Thymus (tissue), 11 donors: ENCODE data around the gene GRHL1. TPM values are rescaled to one million over a fixed set of nuclear protein-coding genes. Genes with fewer than 3 reads are reported as not detected.

Source experiments
- DNase-seq, 9 donors: peaks; one replicate each; pipeline ENCODE4 v3.0.0-alpha.2; 2013; ENCODE audit warnings: low spot score in 9 of 9, low read depth in 6 of 9, missing footprints in 1 of 9
- H3K27ac ChIP-seq, 2 donors: one replicate each; pipeline ENCODE4 v1.5.1; 2013; ENCODE audit warnings: control low read depth in 1 of 2, low read depth in 1 of 2, low read length in 1 of 2, mild to moderate bottlenecking in 1 of 2, moderate library complexity in 1 of 2
- H3K27me3 ChIP-seq, 2 donors: one replicate each; pipeline ENCODE4 v1.5.1; 2013; ENCODE audit warnings: low read length in 1 of 2; ENCODE audit not compliant: control insufficient read depth in 2 of 2, insufficient read depth in 1 of 2
- H3K36me3 ChIP-seq, 2 donors: one replicate each; pipeline ENCODE4 v1.5.1; 2013; ENCODE audit warnings: low read length in 1 of 2, mild to moderate bottlenecking in 1 of 2, moderate library complexity in 1 of 2; ENCODE audit not compliant: control insufficient read depth in 2 of 2, insufficient read depth in 2 of 2
- H3K4me1 ChIP-seq, 2 donors: one replicate each; pipeline ENCODE4 v1.5.1; 2013; ENCODE audit warnings: low read length in 2 of 2; ENCODE audit not compliant: control insufficient read depth in 2 of 2, insufficient read depth in 2 of 2
- H3K4me3 ChIP-seq, 2 donors: one replicate each; pipeline ENCODE4 v1.5.1; 2013; ENCODE audit warnings: low read length in 2 of 2, control low read depth in 1 of 2, mild to moderate bottlenecking in 1 of 2
- H3K9me3 ChIP-seq, 2 donors: one replicate each; pipeline ENCODE4 v1.5.1; 2013; ENCODE audit warnings: low read length in 1 of 2, mild to moderate bottlenecking in 1 of 2; ENCODE audit not compliant: control insufficient read depth in 2 of 2, insufficient read depth in 1 of 2
- WGBS: extraction: QIAGEN DNeasy Blood & Tissue Kit; methylation state at CpG from one replicate; pipeline ENCODE4 v1.1.7; 2013; 5-methylcytosine and 5-hydroxymethylcytosine counted together
- polyA plus RNA-seq: library from polyadenylated mRNA; stranded (reverse); fragments of 200-250 nt; gene quantifications from one replicate; pipeline ENCODE4 v1.2.3, GENCODE V29; 2013
- total RNA-seq: library from RNA; stranded (reverse); fragments of 120-200 nt; gene quantifications from one replicate; pipeline ENCODE4 v1.2.4, GENCODE V29; 2013
- donor health status: healthy.

The GRHL1 gene
- total and polyA plus RNA-seq, 2 donors, result 1.2 to 7.9 TPM

DNA sequence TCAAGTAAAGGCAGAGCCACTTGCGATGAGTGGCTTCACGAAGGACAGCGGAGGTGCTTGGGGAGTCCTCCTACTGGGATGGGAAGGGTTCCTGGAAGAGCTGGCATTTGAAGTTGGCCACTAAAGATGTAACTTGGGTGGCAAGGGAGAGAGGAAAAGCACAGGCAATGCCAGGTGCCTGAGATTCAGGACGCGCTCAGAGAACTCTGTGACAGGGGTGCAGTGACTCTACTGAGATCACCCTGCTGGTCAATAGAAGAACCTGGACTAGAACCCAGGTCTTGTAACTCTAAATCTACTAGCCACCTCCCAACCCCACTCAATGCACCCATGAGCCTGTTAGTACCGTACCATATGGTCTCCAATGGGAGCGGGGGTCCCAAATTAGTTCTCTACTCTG lies 5.4 kb upstream of the GRHL1 start:
- no peak for DNase-seq
- H3K4me1 ChIP-seq, result peaks cover 4% of the 10 kb centered on the region in 2 donors
- no peak overlapping the region for H3K4me3 ChIP-seq
- no peak overlapping the region for H3K27ac ChIP-seq
- H3K27me3 ChIP-seq, result peaks cover 13 to 34% of the 10 kb centered on the region in 2 donors
- H3K9me3 ChIP-seq, result no peaks in the 10 kb centered on the region
- no peaks in the 10 kb centered on the region for H3K36me3 ChIP-seq
- WGBS, result 91% methylated on average over 7 of the region's 7 CpGs

DNA sequence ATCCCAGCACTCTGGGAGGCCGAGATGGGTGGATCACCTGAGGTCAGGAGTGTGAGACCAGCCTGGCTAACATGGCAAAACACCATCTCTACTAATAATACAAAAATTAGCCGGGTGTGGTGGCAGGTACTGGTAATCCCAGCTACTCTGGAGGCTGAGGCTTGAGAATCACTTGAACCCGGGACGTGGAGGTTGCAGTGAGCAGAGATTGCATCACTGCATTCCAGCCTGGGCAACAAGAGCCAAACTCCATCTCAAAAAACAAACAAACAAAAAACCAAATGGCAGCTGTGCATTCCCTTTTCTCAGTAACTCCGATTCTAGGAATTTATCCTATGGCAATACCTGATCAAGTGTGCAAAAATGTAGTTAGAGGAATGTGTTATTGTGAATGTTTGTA lies 4.7 kb upstream of the GRHL1 start:
- 94% methylated on average over 5 of the region's 5 CpGs for WGBS
- Histone ChIP-seq H3K27me3 (peaks cover 14 to 36% of the 10 kb centered on the region in 2 donors), H3K27ac (no peak overlapping the region), H3K36me3 (no peaks in the 10 kb centered on the region), H3K9me3 (no peaks in the 10 kb centered on the region), H3K4me3 (no peak overlapping the region), H3K4me1 (peaks cover 4% of the 10 kb centered on the region in 2 donors)
- DNase-seq, result no peak

DNA sequence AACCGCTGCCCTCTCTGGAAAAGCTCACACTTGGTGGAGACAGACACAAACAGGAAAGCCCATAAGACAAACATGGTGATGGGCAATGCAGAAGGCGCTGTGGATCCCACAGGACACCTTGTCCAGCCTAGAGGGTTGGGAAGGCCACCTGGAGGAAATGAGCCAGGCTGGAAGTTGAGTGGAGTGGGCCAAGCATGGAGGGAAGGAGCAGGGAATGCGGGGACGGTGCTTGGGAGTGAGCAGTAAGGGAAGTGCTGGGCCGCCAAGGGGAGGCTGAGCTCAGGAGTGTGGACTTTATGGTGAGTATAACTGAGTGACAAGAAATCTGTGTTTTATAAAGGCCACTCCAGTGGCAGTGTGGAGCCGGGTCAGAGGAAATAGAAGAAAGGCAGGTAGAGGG lies 2.8 kb upstream of the GRHL1 start:
- DNase-seq, result no peak
- Histone ChIP-seq H3K4me3 (no peak overlapping the region), H3K27ac (no peak overlapping the region), H3K36me3 (no peaks in the 10 kb centered on the region), H3K9me3 (no peaks in the 10 kb centered on the region), H3K27me3 (peaks cover 31 to 55% of the 10 kb centered on the region in 2 donors), H3K4me1 (peaks cover 8% of the 10 kb centered on the region in 2 donors)
- WGBS, result 94% methylated on average over 6 of the region's 6 CpGs

DNA sequence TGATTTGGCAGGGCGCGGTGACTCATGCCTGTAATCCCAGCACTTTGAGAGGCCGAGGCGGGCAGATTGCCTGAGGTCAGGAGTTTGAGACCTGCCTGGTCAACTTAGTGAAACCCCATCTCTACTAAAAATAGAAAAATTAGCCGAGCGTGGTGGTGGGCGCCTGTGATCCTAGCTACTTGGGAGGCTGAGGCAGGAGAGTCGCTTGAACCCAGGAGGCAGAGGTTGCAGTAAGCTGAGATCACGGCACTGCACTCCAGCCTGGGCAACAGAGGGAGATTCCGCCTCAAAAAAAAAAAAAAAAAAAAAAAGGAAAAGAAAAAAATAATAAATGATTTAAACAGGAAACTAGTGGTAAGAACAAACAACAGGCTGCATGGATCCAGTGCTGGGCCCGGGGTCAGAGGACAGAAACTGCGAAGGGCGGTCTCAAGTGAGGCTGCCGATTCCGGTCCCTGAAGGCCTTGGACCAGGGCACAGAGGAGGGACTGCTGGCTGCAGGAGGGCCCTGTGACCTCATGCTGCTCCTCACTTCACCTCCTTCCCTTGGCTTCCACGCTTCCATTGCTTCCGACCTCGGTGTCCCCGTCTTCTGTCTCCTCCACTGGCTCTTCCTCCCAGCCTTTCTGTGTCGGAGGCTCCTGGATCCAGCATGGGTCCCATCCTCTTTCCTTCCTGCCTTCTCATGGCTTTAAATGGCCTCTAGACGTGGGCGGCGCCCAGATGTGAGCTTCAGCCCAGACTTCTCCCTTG lies 2.1 kb upstream of the GRHL1 start:
- H3K4me1 ChIP-seq, result peaks cover 8% of the 10 kb centered on the region in 2 donors
- no peak overlapping the region for H3K27ac ChIP-seq
- H3K36me3 ChIP-seq, result no peaks in the 10 kb centered on the region
- no peak overlapping the region for H3K4me3 ChIP-seq
- peaks cover 35 to 61% of the 10 kb centered on the region in 2 donors for H3K27me3 ChIP-seq
- no peaks in the 10 kb centered on the region for H3K9me3 ChIP-seq
- no peak for DNase-seq
- WGBS, result 94% methylated on average over 23 of the region's 23 CpGs

DNA sequence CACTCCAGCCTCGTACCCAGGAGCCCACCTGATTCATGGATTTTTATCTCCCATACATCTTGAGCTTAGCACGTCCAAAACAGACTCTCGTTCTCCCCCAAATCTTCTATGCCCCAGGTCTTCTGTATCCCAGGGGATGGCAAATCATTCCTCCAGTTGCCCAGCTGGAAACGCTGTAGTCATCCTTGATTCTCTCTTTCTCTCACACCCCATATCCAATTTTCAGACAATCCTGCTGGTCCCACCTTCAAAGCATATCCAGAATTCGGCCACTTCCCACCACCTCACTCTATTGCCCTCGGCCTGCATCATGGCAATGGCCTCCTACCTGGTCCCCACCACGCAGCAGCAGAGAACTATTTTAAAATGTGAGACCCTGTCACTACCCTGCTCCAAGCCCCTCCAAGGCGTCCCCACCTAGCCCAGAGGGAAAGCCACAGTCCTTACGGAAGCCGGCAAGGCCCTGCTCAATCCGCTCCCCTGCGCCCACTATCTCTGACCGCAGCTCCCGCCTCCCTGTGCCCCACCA lies 1.4 kb upstream of the GRHL1 start:
- no peak for DNase-seq

DNA sequence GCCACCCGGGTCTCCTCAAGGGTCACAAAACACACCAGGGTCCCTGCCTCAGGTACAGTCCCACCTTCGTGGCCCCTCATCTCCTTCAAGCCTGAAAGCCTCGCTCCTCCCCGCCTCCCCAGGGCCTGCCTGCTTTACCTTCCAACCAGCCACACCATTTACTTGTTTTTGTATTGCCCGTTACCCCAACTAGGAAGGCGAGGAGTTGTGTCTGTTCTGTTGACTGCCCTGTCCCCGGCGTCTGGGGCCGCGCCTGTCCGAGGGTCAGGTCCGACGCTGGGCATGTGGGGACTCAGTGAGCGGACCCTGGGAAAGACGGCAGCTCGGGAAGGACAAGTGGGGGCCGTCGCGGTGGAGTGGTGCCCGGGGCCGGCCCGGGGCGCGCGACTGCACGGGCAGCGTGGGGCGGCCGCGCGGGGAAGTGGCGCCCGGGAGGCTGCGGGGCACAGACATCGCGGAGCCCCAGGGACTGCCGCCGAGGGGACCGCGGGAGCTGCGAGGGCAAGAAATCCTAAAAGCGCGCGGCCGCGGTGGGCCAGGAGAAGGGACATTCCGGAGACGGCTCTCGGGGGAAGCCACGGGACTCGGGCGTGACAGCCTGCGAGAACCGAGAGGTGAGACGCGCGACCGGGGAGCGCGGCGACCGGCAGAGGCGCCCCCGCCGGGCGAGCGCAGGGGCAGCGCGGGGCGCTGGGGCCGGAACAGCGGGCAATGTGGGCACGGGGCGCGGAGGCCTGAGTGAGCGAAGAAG lies 797 bp upstream of the GRHL1 start:
- no peaks in the 10 kb centered on the region for H3K9me3 ChIP-seq
- H3K4me1 ChIP-seq, result peaks cover 8% of the 10 kb centered on the region in 2 donors
- peak in 5 of 9 donors; percentile 4 to 57 (median 26) for DNase-seq
- H3K27me3 ChIP-seq, result peaks cover 38 to 67% of the 10 kb centered on the region in 2 donors
- peak overlapping the region in 1 of 2 donors; percentile 37 for H3K27ac ChIP-seq
- 10% methylated on average over 76 of the region's 76 CpGs for WGBS
- H3K36me3 ChIP-seq, result no peaks in the 10 kb centered on the region
- H3K4me3 ChIP-seq, result peak overlapping the region; percentile 32 to 87

More for the DNA sequence above, 1.4 kb upstream of the GRHL1 start:
- H3K4me3 ChIP-seq, result no peak overlapping the region
- H3K27ac ChIP-seq, result no peak overlapping the region
- no peaks in the 10 kb centered on the region for H3K36me3 ChIP-seq
- H3K9me3 ChIP-seq, result no peaks in the 10 kb centered on the region
- peaks cover 38 to 67% of the 10 kb centered on the region in 2 donors for H3K27me3 ChIP-seq
- peaks cover 8% of the 10 kb centered on the region in 2 donors for H3K4me1 ChIP-seq
- WGBS, result 97% methylated on average over 14 of the region's 14 CpGs

DNA sequence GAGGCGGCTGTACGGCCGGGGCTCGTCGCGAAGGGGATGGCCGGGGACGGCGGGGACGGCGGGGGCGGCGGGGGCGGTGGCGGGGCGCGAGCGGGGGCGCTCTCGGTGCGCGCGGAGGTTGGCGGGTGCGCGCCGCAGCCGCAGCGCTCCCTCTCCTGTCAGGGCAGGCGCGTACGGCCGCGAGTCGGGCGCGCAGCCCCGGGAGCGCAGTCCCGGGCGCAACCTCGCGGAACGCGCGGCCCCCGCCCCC lies 296 bp upstream of the GRHL1 start:
- WGBS, result under 1% methylated on average over 46 of the region's 47 CpGs

DNA sequence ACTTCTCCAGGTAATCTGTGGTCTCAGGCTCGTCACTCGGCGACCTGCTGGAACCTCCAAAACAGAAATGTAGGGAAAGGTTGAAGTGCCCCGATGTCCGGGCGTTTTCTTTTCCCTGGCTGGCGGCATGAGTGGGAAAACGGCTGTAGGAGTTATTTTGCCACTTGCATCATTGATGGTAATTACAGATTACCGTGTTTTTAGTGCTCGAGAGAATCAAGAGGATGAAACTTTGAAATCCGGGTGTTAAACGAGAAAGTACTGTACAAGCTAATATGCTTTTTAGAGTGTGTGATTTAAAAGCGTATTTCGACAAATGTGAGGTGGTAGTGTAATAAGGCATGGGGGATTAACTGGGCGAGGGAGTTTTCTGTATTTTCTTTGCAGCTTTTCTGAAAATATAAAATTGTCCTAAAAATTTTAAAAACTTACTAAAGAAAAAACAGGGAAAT lies 819 bp downstream of the GRHL1 start:
- Histone ChIP-seq H3K4me3 (peak overlapping the region in 1 of 2 donors; percentile 87), H3K9me3 (no peaks in the 10 kb centered on the region), H3K27ac (no peak overlapping the region), H3K27me3 (peaks cover 38 to 62% of the 10 kb centered on the region in 2 donors), H3K4me1 (peaks cover 8% of the 10 kb centered on the region in 2 donors), H3K36me3 (no peaks in the 10 kb centered on the region)
- 24% methylated on average over 15 of the region's 15 CpGs for WGBS
- DNase-seq, result no peak

More for the DNA sequence above, 296 bp upstream of the GRHL1 start:
- no peaks in the 10 kb centered on the region for H3K36me3 ChIP-seq
- H3K27me3 ChIP-seq, result peaks cover 38 to 67% of the 10 kb centered on the region in 2 donors
- H3K9me3 ChIP-seq, result no peaks in the 10 kb centered on the region
- peak overlapping the region; percentile 32 to 87 for H3K4me3 ChIP-seq
- H3K27ac ChIP-seq, result peak overlapping the region in 1 of 2 donors; percentile 37
- no peak for DNase-seq
- peaks cover 8% of the 10 kb centered on the region in 2 donors for H3K4me1 ChIP-seq
